HG02798 (cell line): ENCODE measurements around the gene NEU3.
"Not testable (repeated sequence)": the region's sequence is repeated elsewhere in the genome, so short reads cannot be mapped to it uniquely, and the experiment has no call there.

Source experiments
- ATAC-seq: cut with Tn5 transposase; IDR thresholded peaks from one replicate; pipeline ENCODE4 v1.9.1; 2021; ENCODE audit warnings: mild to moderate bottlenecking; ENCODE audit not compliant: unreplicated experiment, poor library complexity

The NEU3 gene

DNA sequence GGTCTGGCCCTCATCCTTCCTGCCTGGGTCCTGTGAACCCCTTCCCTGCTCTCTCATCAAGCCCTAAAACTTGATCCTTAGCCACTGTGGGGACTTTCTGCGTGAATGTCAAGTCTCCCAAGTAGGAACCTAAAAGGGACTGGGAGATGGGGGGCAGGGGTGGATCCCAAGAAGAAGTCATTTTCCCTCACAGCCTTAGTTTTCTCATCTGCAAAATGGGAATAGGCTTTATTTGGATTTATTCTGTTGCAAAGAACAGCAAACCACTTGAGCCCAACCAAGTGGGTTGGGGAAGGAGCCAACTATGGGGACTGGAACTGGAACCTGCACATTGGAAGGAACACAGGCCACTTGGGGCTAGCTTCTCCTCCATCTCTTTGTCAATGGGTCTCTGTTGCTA lies 36.8 kb downstream of the NEU3 start:
- no peak for ATAC-seq

DNA sequence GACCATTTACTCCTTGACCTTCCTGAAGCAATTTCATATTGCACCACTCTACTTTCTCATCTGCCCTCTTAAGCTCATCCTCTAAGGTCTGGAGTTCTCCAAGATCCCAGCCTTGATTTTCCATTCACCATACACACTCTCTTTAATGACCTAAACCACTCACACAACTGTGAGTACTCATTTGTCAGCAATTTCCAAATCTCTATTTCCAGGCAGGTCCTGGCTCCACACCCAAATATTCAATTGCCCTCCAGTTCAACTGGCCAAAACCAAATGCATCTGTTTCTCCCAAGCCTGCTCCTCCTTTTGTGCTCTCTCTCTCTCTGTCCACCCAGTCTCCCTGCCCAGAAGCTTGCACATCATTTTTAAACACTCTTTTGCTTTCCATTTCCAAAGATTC lies 39.6 kb downstream of the NEU3 start:
- no peak for ATAC-seq

DNA sequence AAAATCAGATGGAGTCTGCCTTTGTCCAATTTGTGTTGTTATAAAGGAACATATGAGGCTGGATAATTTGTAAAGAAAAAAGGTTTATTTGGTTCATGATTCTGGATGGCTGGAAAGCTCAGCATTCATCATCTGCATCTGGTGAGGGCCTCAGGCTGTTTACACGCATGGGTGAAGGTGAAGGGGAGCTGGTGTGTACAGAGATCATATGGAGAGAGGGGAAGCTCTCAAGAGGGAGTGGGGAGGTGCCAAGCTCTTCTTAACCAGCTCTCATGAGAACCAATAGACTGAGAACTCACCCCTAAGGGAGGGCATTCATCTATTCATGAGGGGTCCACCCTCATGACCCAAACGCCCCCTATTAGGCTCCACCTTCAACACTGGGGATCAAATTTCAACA lies 40.0 kb downstream of the NEU3 start:
- ATAC-seq, result no peak

- ATAC-seq, result no peak
Observed at GRCh38 chr11:75029836-75030631, 41.3 kb downstream of the NEU3 start.

DNA sequence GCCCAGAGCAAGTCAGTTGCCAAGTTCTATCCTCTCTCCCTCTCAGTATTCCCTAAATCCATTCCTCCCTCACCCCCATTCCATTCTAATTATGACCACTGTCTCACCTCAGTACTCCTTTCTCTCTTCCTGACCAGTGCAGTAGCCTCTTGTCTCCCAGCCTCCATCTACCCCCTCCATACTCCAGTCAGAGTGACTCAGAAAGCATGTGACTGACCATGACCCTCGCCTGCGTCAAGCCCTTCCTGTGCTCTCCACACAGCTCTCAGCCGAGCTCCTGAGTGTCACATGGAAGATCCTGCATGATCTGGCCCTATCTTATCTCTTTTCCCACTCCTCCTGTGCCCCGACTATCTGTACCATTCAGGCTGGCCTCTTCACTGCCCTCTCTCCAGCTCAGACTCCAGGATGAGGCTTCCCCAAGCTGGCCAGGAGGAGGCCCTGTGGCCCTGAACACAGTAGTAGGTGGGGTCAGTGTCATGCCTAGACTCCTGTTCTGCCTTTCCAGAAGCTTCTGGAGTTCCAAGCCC lies 42.6 kb downstream of the NEU3 start:
- no peak for ATAC-seq

DNA sequence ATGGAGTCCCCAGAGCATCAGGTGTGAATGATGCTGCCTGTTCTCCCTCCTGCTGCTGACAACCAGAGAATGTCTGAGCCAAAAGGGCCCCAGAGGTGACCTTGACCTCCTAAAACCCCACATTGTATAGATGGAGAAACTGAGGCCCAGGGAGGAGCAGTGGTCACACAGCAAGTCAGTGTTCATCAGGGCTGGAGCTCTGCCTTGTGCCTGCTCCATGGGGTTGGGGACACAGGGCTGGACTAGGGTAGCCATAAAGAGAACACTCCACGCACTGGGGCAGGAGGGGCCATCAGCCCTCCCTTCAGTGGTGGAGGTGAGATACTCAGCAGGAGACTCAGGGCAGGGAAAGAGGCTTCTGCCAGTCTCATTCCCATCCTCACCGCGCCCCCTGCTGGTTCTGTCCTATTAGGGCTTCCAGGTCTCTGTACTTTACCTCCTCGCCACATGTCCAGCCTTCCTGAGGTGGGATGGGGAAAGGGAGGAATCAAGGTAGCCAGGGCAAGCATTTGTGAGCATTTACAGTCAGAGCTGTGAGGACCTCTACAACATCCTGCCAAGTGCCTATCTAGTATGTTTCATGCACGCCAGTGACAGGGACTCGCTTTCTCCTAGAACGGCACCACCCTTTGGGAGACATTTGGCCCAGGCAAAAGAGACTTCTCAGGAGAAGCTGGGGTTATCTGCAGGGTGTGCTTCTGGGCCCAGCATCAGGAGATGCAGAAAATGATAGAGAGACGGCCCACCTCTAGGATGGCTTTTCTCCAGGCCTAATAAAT lies 43.2 kb downstream of the NEU3 start:
- ATAC-seq, result peak; percentile 64

- ATAC-seq, result no peak
Observed at GRCh38 chr11:75032550-75032935, 43.8 kb downstream of the NEU3 start.

GRCh38 chr11:75033916-75034315 lies 45.2 kb downstream of the NEU3 start:
- ATAC-seq, result no peak

DNA sequence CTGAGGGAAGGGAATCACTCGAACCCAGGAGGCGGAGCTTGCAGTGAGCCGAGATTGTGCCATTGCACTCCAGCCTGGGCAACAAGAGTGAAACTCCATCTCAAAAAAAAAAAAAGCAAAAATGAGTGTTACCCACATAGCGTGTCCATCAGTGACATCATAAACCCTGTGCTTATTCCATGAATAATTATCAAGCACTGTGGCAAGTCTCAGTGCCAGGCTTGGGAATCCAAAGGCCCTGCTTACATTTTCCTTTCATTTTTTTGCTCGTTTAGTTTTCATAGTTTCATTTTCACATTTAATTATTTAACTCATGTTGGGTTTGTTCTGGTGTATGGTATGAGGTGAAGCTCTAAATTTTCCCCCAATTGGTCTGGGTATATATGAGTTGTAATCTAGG lies 46.5 kb downstream of the NEU3 start:
- no peak for ATAC-seq

GRCh38 chr11:75035911-75036565 lies 47.3 kb downstream of the NEU3 start:
- ATAC-seq, result no peak

DNA sequence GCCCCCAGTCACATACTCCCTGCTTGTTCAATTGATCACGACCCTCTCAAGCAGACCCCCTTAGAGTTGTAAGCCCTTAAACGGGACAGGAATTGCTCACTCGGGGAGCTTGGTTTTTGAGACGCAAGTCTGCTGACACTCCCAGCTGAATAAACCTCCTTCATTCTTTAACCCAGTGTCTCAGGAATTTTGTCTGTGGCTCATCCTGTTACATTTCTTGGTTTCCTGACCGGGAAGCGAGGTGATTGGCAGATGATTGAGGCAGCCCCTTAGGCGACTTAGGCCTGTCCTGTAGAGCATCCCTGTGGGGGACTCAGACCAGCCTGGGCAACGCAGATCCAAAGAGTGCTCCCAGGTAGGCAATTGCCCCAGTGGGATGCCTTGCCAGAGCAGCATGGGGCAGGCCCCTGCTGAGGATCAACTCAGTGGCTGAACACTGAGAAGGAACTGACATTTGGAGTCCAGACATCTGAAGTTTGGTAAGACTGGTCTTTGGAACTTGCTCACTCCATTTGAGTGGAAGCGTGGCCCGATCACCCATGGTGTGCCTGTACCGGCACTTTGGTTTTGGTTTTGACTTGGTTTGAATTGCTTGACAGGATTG lies 51.5 kb downstream of the NEU3 start:
- no peak for ATAC-seq

DNA sequence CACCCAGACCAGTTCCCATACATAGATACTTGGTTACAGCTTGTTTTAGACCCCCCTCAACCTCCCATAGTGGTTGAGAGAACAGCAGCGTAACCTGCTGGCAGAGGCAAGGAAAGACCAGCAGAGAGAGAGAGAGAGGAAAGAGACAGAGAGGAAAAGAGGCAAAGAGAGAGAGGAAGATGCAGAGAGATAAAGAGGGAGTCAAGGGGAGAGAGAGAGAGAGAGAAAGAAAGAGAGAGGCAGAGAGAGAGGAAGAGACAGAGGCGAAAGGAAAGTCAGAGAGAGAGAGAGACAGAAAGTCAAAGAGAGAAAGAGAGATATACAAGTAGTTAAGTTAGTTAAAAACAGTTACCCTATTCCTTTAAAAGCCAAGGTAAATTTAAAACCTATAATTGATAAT lies 52.5 kb downstream of the NEU3 start:
- ATAC-seq, result no peak

DNA sequence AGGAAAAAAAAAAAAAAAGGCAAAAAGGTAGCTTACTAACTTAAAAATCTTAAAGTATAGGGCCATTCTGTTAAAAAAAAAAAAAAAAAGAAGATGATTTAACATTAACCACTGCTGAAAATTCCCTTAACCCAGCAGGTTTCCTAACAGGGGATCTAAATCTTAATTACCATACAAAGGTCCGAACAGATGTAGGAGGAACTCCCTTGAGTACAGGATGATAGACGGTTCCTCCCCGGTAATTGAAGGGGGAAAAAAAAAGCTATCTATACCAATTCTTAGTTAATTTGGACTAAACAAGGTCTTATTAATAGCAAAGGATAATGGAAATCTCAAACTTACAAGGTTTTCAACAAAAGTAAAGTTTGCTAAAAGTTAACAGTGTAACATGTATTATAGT lies 53.1 kb downstream of the NEU3 start:
- ATAC-seq, result not testable (repeated sequence)

DNA sequence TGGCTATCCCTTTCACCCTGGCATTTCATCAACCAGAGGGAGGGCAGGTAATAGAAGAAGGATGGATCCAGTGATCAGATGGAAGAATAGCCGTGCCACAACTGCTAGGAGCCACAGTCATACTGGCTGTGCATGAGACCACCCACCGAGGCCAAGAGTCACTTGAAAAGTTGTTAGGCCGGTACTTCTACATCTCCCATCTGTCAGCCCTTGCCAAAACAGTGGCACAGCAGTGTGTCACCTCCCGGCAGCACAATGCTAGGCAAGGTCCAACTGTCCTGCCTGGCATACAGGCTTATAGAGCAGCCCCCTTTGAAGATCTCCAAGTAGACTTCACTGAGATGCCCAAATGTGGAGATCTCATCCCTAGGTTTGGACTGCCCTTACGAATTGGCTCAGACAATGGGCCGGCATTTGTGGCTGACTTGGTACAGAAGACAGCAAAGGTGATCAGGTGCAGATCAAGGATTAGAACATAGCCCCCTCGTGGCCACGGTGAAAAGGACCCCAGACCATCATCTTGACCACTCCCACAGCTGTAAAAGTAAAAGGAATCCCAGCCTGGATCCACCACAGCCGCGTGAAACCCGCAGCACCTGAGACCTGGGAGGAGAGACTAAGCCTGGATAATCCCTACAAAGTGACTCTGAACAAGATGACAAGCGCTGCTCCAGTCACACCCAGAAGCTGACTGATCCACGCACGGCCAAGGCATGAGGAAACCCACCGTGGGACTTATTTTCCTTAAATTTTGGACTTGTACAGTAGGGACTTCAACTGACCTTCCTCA lies 55.8 kb downstream of the NEU3 start:
- not testable (repeated sequence) for ATAC-seq

DNA sequence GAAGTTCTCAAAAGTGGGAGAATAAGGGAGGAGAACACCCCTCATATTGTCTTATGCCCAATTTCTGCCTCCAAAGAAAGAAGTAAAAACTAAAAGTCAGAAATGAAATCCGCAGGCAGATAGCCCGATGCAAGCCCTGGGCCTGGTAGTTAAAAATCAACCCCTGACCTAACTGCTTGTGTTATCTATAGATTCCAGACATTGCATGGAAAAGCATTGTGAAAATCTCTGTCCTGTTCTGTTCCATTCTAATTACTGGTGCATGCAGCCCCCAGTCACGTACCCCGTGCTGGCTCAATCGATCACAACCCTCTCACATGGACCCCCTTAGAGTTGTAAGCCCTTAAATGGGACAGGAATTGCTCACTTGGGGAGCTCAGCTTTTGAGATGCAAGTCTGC lies 57.9 kb downstream of the NEU3 start:
- not testable (repeated sequence) for ATAC-seq

GRCh38 chr11:75047191-75047590 lies 58.5 kb downstream of the NEU3 start:
- ATAC-seq, result no peak

- ATAC-seq, result not testable (repeated sequence)
Observed at GRCh38 chr11:75049501-75050266, 61.0 kb downstream of the NEU3 start.

GRCh38 chr11:75050516-75050915 lies 61.8 kb downstream of the NEU3 start:
- ATAC-seq, result no peak

GRCh38 chr11:75051043-75051442 lies 62.3 kb downstream of the NEU3 start:
- ATAC-seq, result no peak
